Measurements from ENCODE around the gene KLHL29.

GRCh38 chr2:23467618-23468017, 82.6 kb downstream of the KLHL29 start:
- TF ChIP-seq CTCF (IDR thresholded peaks at IDR 0.05 in 8 of 11, conservative IDR thresholded peaks at IDR 0.05 in 3 of 11): no peak
- TF ChIP-seq POLR2A (IDR thresholded peaks at IDR 0.05): no peak
